Fibroblast of lung (primary cell): ENCODE results near the gene MCF2L2. TPM values are rescaled to one million over a fixed set of nuclear protein-coding genes. Genes with fewer than 3 reads are reported as not detected.

Experiments used
- DNase-seq, 2 donors: peaks; one replicate each; pipeline versions ENCODE4 v3.0.0 to v3.0.0-alpha.2; 2010; ENCODE audit warnings: low read depth in 2 of 2
- H2AFZ ChIP-seq: 2 replicates; pipeline ENCODE4 v1.5.1; 2012; ENCODE audit warnings: low read length, control low read depth, inconsistent platforms
- H3K27ac ChIP-seq: 2 replicates; pipeline ENCODE4 v1.5.1; 2011; ENCODE audit warnings: low read length, control low read depth; ENCODE audit not compliant: insufficient read depth
- H3K27me3 ChIP-seq: 2 replicates; pipeline ENCODE4 v1.5.1; 2011; ENCODE audit warnings: mild to moderate bottlenecking, low read length; ENCODE audit not compliant: control insufficient read depth, insufficient read depth
- H3K36me3 ChIP-seq: 2 replicates; pipeline ENCODE4 v1.5.1; 2011; ENCODE audit warnings: low read length; ENCODE audit not compliant: control insufficient read depth, insufficient read depth
- H3K4me1 ChIP-seq: 2 replicates; pipeline ENCODE4 v1.5.1; 2011; ENCODE audit warnings: low read length; ENCODE audit not compliant: control insufficient read depth, insufficient read depth; ENCODE audit errors: extremely low read depth
- H3K4me2 ChIP-seq: 2 replicates; pipeline ENCODE4 v1.5.1; 2011; ENCODE audit warnings: low read length, control low read depth; ENCODE audit not compliant: insufficient read depth; ENCODE audit errors: extremely low read depth
- H3K4me3 ChIP-seq, 4 experiments: fragments of 200-600 bp in 1 of 4; sonication (generic) in 1 of 4; replicated peaks in 1 of 4; 2 replicates each; pipeline ENCODE4 v1.5.1; 2011 to 2016; ENCODE audit warnings: low read length in 4 of 4, low read depth in 3 of 4, mild to moderate bottlenecking in 3 of 4, control low read depth in 2 of 4, inconsistent platforms in 1 of 4, mixed read lengths in 1 of 4; ENCODE audit not compliant: insufficient read depth in 1 of 4; ENCODE audit errors: control extremely low read depth in 1 of 4
- H3K79me2 ChIP-seq: 2 replicates; pipeline ENCODE4 v1.5.1; 2012; ENCODE audit warnings: mild to moderate bottlenecking, low read length, inconsistent platforms; ENCODE audit not compliant: control insufficient read depth, insufficient read depth
- H3K9ac ChIP-seq: 2 replicates; pipeline ENCODE4 v1.5.1; 2011; ENCODE audit warnings: mild to moderate bottlenecking, low read length, control low read depth; ENCODE audit not compliant: insufficient read depth
- H3K9me3 ChIP-seq: 2 replicates; pipeline ENCODE4 v1.5.1; 2012; ENCODE audit warnings: low read depth, low read length; ENCODE audit not compliant: control insufficient read depth, insufficient read depth
- H4K20me1 ChIP-seq: 2 replicates; pipeline ENCODE4 v1.5.1; 2011; ENCODE audit warnings: low read length; ENCODE audit not compliant: control insufficient read depth, insufficient read depth; ENCODE audit errors: extremely low read depth
- CTCF ChIP-seq, 2 donors: IDR thresholded peaks in 1 of 2; conservative IDR thresholded peaks in 1 of 2; 1 replicate in 1 of 2; 2 replicates in 1 of 2; pipeline ENCODE4 v1.5.1; 2011 to 2012; ENCODE audit warnings: low read length in 2 of 2, control low read depth in 1 of 2, inconsistent platforms in 1 of 2, low read depth in 1 of 2, mild to moderate bottlenecking in 1 of 2
- EZH2 ChIP-seq: IDR thresholded peaks from 2 replicates; pipeline ENCODE4 v1.5.1; 2012; ENCODE audit warnings: low read length, control low read depth, mild to moderate bottlenecking; ENCODE audit errors: missing control alignments
- polyA plus RNA-seq, 2 donors: library from polyadenylated mRNA; depleted of rRNA in 1 of 2; stranded (reverse) in 1 of 2; unstranded in 1 of 2; fragments of >200 nt; gene quantifications; 2 replicates each; pipeline ENCODE4 v1.2.1, GENCODE V29; 2011 to 2012; ENCODE audit warnings: missing spikeins in 1 of 2
- total RNA-seq: library from RNA; depleted of rRNA; stranded (reverse); fragments of >200 nt; gene quantifications from 2 replicates; pipeline ENCODE4 v1.2.1, GENCODE V29; 2014

Gene MCF2L2
- total and polyA plus RNA-seq, 2 donors (not counting 1 experiment from before 2014, with no cell fraction given), result under 0.01 to 0.08 TPM

- DNase-seq, result no peak
- Histone ChIP-seq H3K79me2 (no peaks in the 10 kb centered on the region), H3K4me2 (no peak overlapping the region), H3K9ac (no peak overlapping the region), H3K36me3 (no peaks in the 10 kb centered on the region), H3K27me3 (peaks cover 4% of the 10 kb centered on the region), H3K4me3 (no peak overlapping the region), H2AFZ (no peak overlapping the region), H3K9me3 (no peaks in the 10 kb centered on the region), H3K27ac (no peak overlapping the region), H3K4me1 (no peaks in the 10 kb centered on the region), H4K20me1 (no peaks in the 10 kb centered on the region)
- TF ChIP-seq EZH2 (no peak), CTCF (conservative IDR thresholded peaks at IDR 0.05 in 1 of 2, IDR thresholded peaks at IDR 0.05 in 1 of 2; ENCODE audit: low read depth in 1 of 2, low read length in 2 of 2) (no peak)
These were observed 128.4 kb downstream of the MCF2L2 start for GRCh38 chr3:183299976-183300375.

GRCh38 chr3:183298701-183299153, 129.7 kb downstream of the MCF2L2 start:
- no peak overlapping the region for H2AFZ ChIP-seq
- H3K27ac ChIP-seq, result no peak overlapping the region
- peaks cover 4% of the 10 kb centered on the region for H3K27me3 ChIP-seq
- H3K36me3 ChIP-seq, result no peaks in the 10 kb centered on the region
- no peaks in the 10 kb centered on the region for H4K20me1 ChIP-seq
- H3K9me3 ChIP-seq, result no peaks in the 10 kb centered on the region
- peak overlapping the region in 1 of 4 experiments; percentile 30 for H3K4me3 ChIP-seq
- no peaks in the 10 kb centered on the region for H3K4me1 ChIP-seq
- no peak for TF ChIP-seq CTCF (conservative IDR thresholded peaks at IDR 0.05 in 1 of 2, IDR thresholded peaks at IDR 0.05 in 1 of 2; ENCODE audit: low read depth in 1 of 2, low read length in 2 of 2)
- no peak for TF ChIP-seq EZH2
- H3K4me2 ChIP-seq, result no peak overlapping the region
- H3K9ac ChIP-seq, result no peak overlapping the region
- H3K79me2 ChIP-seq, result no peaks in the 10 kb centered on the region
- peak; percentile 94 to 99 for DNase-seq

- Histone ChIP-seq H3K4me3 (no peak overlapping the region), H3K9ac (no peak overlapping the region), H4K20me1 (no peaks in the 10 kb centered on the region), H3K27ac (no peak overlapping the region), H3K4me2 (no peak overlapping the region), H3K9me3 (no peaks in the 10 kb centered on the region), H3K4me1 (no peaks in the 10 kb centered on the region), H2AFZ (no peak overlapping the region), H3K36me3 (no peaks in the 10 kb centered on the region), H3K79me2 (no peaks in the 10 kb centered on the region), H3K27me3 (no peaks in the 10 kb centered on the region)
- DNase-seq, result no peak
- TF ChIP-seq EZH2 (no peak), CTCF (conservative IDR thresholded peaks at IDR 0.05 in 1 of 2, IDR thresholded peaks at IDR 0.05 in 1 of 2; ENCODE audit: low read depth in 1 of 2, low read length in 2 of 2) (no peak)
These were observed 131.5 kb downstream of the MCF2L2 start for GRCh38 chr3:183296944-183297343.
